GM21515 (cell line): Measurements from ENCODE around the gene NXNL2.

Experiments
- ATAC-seq: cut with Tn5 transposase; IDR thresholded peaks from one replicate; pipeline ENCODE4 v1.9.1; 2021; ENCODE audit not compliant: unreplicated experiment

Gene NXNL2

GRCh38 chr9:88534456-88535225 lies at the start of gene NXNL2:
TSS of gene NXNL2 (plus strand) at chr9:88535178. CDS start at chr9:88535435, 257 bp downstream.
- no peak for ATAC-seq

GRCh38 chr9:88488166-88488565 lies 46.8 kb upstream of the NXNL2 start:
- ATAC-seq = no peak

- ATAC-seq = no peak
Measured at GRCh38 chr9:88494983-88495721, 39.8 kb upstream of the NXNL2 start.

- ATAC-seq = no peak
Measured at GRCh38 chr9:88497224-88497623, 37.8 kb upstream of the NXNL2 start.

- no peak for ATAC-seq
Measured at GRCh38 chr9:88498880-88499279, 36.1 kb upstream of the NXNL2 start.

GRCh38 chr9:88501086-88501485 lies 33.9 kb upstream of the NXNL2 start:
- ATAC-seq = no peak

GRCh38 chr9:88502552-88503034 lies 32.4 kb upstream of the NXNL2 start:
- ATAC-seq = no peak

- ATAC-seq = no peak
Measured at GRCh38 chr9:88503081-88503844, 31.7 kb upstream of the NXNL2 start.

- ATAC-seq = no peak
Measured at GRCh38 chr9:88503845-88504764, 30.9 kb upstream of the NXNL2 start.

- no peak for ATAC-seq
Measured at GRCh38 chr9:88508326-88508725, 26.7 kb upstream of the NXNL2 start.

- ATAC-seq = no peak
Measured at GRCh38 chr9:88511906-88512305, 23.1 kb upstream of the NXNL2 start.

GRCh38 chr9:88514247-88514646 lies 20.7 kb upstream of the NXNL2 start:
- ATAC-seq = no peak

- ATAC-seq = no peak
Measured at GRCh38 chr9:88521308-88521707, 13.7 kb upstream of the NXNL2 start.

GRCh38 chr9:88522360-88522759 lies 12.6 kb upstream of the NXNL2 start:
- no peak for ATAC-seq

- no peak for ATAC-seq
Measured at GRCh38 chr9:88523056-88523455, 11.9 kb upstream of the NXNL2 start.

- ATAC-seq = no peak
Measured at GRCh38 chr9:88524911-88525310, 10.1 kb upstream of the NXNL2 start.

GRCh38 chr9:88527618-88528017 lies 7.4 kb upstream of the NXNL2 start:
- ATAC-seq = no peak

- no peak for ATAC-seq
Measured at GRCh38 chr9:88528080-88528790, 6.7 kb upstream of the NXNL2 start.

GRCh38 chr9:88529496-88529895 lies 5.5 kb upstream of the NXNL2 start:
- ATAC-seq = no peak

GRCh38 chr9:88530051-88530450 lies 4.9 kb upstream of the NXNL2 start:
- no peak for ATAC-seq
